ENCODE data around the gene CNOT8. TPM values are rescaled to one million over a fixed set of nuclear protein-coding genes. Genes with fewer than 3 reads are reported as not detected.
A peak's percentile ranks its signal among the peaks of the same experiment; 100 is the strongest.
"Not testable (repeated sequence)": the region's sequence is repeated elsewhere in the genome, so short reads cannot be mapped to it uniquely, and the experiment has no call there.

The CNOT8 gene
- polyA plus RNA-seq, 3 donors = 74.6 to 89.2 (median 79.2) TPM

- no peak for DNase-seq (ENCODE audit: extremely low read depth in 1 of 11, low read depth in 9 of 11, low spot score in 4 of 11)
Measured at GRCh38 chr5:154829589-154830218, 28.7 kb upstream of the CNOT8 start.

DNA sequence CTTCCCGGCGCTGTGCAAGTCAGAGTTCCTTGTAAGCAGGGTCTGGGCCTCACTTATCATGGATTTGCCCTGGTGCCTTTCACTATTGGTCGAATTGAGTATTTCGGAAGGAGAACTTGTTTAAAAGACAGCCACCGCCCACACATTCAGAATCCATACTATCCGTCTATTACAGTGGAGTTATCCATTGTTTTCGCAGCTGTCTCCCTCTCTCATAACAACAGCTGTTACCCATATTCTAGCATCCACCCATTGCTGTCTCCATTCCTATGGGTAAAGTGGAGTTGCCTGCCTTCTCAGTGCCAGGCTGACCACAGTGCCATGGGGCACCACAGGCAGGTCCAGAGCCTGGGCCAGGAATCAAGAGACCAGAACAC lies 28.2 kb upstream of the CNOT8 start:
- no peak for DNase-seq (ENCODE audit: extremely low read depth in 1 of 11, low read depth in 9 of 11, low spot score in 4 of 11)

DNA sequence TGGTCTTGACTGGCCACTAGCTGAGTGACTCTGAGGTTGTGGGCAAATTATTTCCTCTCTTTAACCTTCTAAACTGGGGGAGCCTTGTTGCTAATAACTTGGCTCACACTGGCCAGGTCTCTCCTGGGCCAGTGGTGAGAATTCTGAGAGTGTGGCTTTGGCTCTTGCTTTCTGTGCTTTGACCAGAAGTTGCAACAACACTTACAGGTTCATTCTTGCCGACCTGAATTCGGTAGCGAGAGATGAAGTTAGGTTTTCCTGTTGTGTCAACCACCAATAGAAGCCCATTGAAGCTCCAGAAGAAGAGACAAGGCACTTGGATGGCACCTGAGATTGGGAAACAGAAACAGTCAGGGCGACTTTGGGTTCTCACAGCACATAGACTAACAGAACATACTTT lies 27.8 kb upstream of the CNOT8 start:
- no peak for DNase-seq (ENCODE audit: extremely low read depth in 1 of 11, low read depth in 9 of 11, low spot score in 4 of 11)

DNA sequence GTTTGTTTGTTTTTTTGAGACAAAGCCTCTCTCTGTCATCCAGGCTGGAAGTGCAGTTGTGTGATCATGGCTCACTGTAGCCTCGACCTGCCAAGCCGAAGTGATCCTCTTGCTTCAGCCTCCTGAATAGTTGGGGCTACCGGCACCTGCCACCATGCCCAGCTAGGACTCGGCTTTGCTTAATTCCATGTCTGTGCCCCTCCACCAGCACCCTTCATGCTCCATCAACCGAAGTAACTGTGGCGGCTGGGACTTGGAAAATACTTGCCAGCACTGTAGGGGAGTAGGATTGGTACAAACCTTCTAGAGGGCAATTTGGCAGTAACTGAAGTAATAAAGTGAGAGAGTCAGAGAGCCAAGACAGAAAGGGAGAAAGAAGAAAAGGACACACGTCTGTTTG lies 27.0 kb upstream of the CNOT8 start:
- DNase-seq (ENCODE audit: extremely low read depth in 1 of 11, low read depth in 9 of 11, low spot score in 4 of 11) = no peak

DNA sequence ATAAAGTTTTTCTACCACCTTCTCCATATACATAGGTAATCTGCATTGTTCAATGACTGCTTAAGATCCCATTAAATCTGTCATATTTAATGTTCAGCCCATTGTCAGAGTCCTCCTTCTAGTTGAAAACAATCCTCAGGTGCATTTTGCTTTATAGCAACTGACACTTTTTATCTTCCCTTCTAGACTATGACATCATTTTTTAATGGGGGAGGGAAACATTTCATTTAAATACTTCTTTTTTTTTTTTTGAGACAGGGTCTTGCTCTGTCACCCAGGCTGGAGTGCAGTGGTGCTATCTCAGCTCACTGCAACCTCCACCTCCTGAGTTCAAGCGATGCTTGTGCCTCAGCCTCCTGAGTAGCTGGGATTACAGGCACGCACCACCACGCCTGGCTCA lies 25.6 kb upstream of the CNOT8 start:
- DNase-seq (ENCODE audit: extremely low read depth in 1 of 11, low read depth in 9 of 11, low spot score in 4 of 11) = not testable (repeated sequence)

- DNase-seq (ENCODE audit: extremely low read depth in 1 of 11, low read depth in 9 of 11, low spot score in 4 of 11) = no peak
Measured at GRCh38 chr5:154834053-154834452, 24.4 kb upstream of the CNOT8 start.

- not testable (repeated sequence) for DNase-seq (ENCODE audit: extremely low read depth in 1 of 11, low read depth in 9 of 11, low spot score in 4 of 11)
Measured at GRCh38 chr5:154835701-154836052, 22.8 kb upstream of the CNOT8 start.

GRCh38 chr5:154836225-154836624 lies 22.2 kb upstream of the CNOT8 start:
- DNase-seq (ENCODE audit: extremely low read depth in 1 of 11, low read depth in 9 of 11, low spot score in 4 of 11) = no peak

- DNase-seq (ENCODE audit: extremely low read depth in 1 of 11, low read depth in 9 of 11, low spot score in 4 of 11) = no peak
Measured at GRCh38 chr5:154837009-154837901, 21.2 kb upstream of the CNOT8 start.

- DNase-seq (ENCODE audit: extremely low read depth in 1 of 11, low read depth in 9 of 11, low spot score in 4 of 11) = no peak
Measured at GRCh38 chr5:154840435-154841272, 17.8 kb upstream of the CNOT8 start.

DNA sequence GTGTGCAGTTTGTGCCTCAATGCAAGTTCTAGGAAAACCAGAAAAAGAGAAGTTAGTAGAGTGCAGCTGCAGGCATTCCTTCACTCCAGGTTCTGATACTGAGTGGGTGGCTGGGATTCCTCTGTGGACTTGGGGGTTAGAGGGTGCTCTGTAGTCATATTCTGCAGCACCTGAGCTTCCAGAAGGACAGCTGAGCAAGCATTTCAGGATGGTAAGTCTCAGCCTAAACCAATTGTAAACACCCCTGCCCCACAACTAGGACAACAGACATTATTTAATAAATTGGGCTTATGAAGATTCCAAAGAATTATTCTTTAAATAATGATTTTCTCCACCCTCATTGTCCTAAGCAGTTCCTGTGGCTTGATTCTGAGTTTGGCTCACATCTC lies 17.2 kb upstream of the CNOT8 start:
- no peak for DNase-seq (ENCODE audit: extremely low read depth in 1 of 11, low read depth in 9 of 11, low spot score in 4 of 11)

DNA sequence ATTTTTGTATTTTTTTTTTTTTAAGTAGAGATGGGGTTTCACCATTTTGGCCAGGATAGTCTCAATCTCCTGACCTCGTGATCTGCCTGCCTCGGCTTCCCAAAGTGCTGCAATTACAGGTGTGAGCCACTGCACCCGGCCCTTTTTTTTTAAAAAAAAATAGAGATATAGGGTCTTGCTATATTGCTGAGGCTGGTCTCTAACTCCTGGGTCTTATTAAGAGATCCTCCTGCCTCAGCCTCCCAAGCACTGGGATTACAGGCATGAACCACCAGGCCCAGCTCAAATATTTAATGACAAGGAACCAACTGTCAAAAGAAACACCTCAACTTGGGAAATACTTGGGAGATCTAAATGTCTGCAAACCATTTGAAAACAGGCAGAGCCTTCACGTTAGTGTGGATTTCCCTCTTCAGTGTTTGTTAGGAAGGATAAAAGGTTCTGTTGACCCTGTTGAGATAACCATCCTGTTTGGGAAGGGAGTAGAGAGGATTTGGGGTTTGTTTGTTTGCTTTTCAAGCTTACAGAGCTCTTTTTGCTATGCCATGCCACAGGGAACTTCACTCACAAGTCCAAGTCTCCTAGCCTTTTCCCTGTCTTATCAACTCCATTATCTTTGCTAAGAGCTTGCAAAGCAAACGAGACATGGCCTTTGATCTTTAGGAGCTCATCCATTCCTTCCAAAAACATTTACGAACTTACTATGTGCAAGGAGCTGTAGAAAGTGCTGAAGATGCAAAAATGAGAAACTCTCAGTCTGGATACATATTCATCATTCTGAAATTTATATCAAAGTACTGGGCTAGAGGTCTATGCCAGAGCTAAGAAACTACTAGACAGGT lies 15.5 kb upstream of the CNOT8 start:
- DNase-seq (ENCODE audit: extremely low read depth in 1 of 11, low read depth in 9 of 11, low spot score in 4 of 11) = no peak

GRCh38 chr5:154844809-154845208 lies 13.6 kb upstream of the CNOT8 start:
- no peak for DNase-seq (ENCODE audit: extremely low read depth in 1 of 11, low read depth in 9 of 11, low spot score in 4 of 11)

DNA sequence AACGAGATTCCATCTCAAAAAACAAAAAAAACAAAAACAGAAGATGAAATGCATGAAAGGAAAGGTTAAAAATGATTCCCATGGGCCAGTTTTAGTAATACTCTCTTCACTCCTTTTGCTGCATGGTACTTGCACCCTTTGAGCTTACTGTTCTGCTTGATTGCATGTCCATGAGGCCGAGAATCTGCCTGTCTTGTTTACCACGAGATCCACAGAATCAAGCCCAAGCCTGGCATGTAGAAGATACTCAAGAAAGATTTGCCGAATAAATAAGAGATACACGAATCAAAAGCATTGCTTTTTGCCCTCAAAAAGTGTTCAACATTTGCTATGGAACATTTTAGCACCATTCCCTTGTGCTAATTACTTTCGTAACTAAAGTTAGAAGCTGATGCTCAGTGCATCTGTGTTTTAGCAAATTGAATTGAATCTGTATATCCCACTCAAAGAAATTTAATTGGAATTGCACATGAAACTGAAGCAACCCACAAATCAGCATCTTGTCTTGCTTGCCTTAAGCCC lies 9.1 kb upstream of the CNOT8 start:
- peak in 1 of 11 donors; percentile 10 for DNase-seq (ENCODE audit: extremely low read depth in 1 of 11, low read depth in 9 of 11, low spot score in 4 of 11)

GRCh38 chr5:154849791-154850201 lies 8.6 kb upstream of the CNOT8 start:
- DNase-seq (ENCODE audit: extremely low read depth in 1 of 11, low read depth in 9 of 11, low spot score in 4 of 11) = peak in 3 of 11 donors; percentile 11 to 33 (median 25)

DNA sequence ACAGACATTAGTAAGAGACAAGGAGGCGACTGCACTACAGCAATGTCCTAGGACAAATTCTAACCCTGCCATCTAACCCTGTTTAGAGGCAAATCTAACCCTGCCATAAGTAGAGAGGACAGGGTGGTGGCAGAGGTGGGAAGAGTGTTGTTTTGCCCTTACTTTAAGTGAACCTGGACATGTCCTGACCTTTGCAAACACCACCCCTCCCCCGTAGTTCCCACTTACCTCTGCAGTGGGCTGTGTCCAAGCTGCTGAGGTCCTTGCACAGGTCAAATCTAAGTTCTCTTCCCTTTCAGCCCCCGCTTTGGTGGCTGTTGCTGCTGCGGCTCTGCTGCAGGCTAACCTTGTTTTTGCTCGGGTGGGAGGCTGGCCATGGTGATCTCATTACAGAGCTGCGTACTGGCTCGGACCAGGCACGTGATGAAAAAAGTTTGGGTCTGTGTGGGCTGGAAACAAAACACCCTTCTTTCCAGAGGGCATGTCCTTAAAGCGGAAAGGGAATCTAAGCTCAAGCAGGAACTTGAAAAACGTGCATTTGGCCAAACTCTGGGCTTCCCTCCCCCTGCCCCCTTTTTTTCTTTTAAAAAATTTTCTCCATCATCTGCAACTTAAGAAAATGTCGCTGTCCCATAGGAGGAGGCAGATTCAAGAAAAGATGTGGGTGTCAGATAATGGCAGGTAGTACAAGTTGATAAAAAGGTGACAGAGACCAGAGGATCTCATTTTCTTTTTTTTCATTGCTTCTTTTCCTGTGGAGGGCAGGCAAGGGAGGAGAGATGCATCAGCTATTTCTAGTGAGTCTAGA lies 8.0 kb upstream of the CNOT8 start, which contains the start of gene FAXDC2:
FAXDC2 (minus strand) TSS at position 349 of the 808 bp plus-strand sequence. CDS start 12,425 bp downstream, outside the sequence.
- peak; percentile 71 to 95 (median 86) for DNase-seq (ENCODE audit: extremely low read depth in 1 of 11, low read depth in 9 of 11, low spot score in 4 of 11)

- no peak for DNase-seq (ENCODE audit: extremely low read depth in 1 of 11, low read depth in 9 of 11, low spot score in 4 of 11)
Measured at GRCh38 chr5:154851351-154851750, 7.1 kb upstream of the CNOT8 start.

All from renal cortex interstitium (tissue), 11 donors.